ENCODE results near the gene MYO6.
"Not testable (repeated sequence)": the region's sequence is repeated elsewhere in the genome, so short reads cannot be mapped to it uniquely, and the experiment has no call there.

MYO6 gene

DNA sequence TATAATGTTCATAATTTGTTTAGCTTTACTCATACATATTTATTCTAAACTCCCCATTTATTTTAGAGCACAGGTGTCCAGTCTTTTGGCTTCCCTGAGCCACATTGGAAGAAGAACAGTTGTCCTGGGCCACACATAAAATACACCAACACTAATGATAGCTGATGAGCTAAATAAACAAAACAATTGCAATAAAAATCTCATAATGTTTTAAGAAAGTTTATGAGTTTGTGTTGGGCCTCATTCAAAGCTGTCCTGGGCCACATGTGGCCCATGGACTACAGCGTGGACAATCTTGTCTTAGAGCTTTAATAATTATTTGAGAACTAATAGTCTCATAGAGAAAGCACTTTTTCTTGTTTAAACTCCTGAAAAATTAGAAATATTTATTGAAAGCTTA is 131.3 kb downstream of the MYO6 start:
- DNase-seq (ENCODE audit: low read depth in 2 of 2, low spot score in 1 of 2): no peak

DNA sequence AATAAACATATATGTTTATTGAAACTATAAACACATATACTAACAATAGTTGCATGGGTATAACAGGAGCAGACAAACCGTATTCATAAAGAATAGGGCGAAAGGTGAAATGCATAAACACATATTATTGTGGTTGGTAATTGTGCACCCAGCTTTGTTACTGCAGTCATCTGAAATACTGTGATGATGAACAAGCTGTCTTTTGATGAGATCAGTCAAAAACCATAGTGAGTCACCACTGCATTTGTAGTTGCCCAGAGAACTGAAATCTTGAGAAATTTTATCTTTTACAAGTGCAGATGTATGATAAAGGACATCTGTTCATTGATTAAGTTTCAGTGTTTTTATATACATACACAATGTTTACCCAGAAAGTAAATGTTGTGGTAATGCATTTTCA is 133.7 kb downstream of the MYO6 start:
- DNase-seq (ENCODE audit: low read depth in 2 of 2, low spot score in 1 of 2): no peak

DNA sequence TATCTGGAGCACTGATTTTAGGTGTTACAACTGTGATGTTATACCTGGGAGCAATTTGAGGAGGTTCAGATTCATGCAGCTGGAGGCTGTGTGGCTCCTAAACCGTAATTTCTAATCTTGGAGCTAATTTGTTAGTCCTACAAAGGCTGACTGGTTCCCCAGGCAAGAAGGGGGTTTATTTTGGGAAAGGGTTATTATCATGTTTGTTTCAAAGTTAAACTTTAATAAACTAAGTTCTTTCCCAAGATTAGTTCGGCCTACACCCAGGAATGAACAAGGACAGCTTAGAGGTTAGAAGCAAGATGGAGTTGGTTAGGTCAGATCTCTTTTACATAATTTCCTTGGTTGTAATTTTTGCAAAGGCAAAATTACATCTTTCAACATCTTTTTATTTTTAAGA is 135.8 kb downstream of the MYO6 start:
- no peak for DNase-seq (ENCODE audit: low read depth in 2 of 2, low spot score in 1 of 2)

DNA sequence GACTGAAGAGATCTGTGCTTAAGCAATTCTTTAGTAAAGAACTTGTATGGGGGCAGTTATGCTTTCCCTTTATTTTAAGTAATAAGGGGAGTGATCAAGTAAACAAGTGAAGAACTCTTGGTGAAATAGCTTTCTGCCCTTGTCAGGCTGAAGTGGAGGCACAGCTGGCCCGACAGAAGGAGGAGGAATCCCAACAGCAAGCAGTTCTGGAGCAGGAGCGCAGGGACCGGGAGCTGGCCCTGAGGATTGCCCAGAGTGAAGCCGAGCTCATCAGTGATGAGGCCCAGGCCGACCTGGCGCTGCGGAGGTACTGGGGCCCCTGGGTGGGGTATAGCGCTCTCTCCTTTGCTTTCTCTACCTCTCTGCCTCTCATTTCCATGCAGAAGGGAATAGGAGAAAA is 143.3 kb downstream of the MYO6 start:
- DNase-seq (ENCODE audit: low read depth in 2 of 2, low spot score in 1 of 2): no peak

DNA sequence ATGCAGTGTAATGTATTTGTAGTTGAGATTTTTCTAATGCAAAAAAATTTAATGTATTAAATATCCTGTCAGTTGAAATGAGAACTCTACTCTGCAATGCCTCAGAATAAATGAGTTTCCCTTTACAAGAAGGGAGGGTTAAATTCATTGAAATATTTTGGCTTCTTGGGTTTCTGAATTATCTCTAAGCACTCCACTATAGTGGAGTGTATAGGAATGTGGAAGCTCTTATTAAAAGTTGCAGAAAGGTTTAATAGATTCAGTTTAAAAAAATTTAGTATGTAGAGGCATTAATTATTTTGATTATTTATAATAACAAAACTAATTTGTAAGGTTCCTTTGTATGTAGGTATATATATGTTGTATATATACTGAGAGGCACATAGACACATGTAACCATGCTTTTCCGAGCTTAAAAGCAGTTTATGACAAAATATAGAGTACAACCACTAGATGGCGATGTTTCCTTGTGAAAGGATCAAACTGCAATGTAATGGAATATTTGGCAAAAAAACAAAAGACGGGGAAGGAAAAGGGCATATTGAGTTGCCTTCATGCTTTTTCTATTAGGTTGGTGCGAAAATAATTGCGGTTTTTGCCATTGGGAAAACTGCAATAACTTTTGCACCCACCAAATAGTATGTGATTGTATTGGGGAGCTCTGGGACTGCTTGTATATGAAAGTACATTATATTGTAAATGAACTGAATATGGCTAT is 144.2 kb downstream of the MYO6 start:
- no peak for DNase-seq (ENCODE audit: low read depth in 2 of 2, low spot score in 1 of 2)

DNA sequence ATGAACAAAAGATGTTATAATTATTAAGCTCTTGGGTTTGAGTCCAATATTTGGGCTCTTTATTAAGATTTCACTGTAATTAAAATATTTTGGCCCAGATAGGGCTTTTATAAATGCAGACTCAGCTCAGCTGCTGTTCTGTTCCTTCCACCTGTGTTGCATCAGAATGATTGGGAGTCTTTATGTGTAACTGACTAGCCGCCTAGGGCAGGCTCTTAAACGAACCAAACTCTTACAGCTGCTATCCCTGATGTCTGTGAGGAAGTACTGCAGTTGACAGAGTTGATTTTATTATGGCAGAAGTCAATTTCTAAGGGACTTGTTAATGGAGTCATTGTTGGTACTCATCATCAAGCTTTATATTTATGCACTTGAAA is 144.7 kb downstream of the MYO6 start:
- DNase-seq (ENCODE audit: low read depth in 2 of 2, low spot score in 1 of 2): no peak

DNA sequence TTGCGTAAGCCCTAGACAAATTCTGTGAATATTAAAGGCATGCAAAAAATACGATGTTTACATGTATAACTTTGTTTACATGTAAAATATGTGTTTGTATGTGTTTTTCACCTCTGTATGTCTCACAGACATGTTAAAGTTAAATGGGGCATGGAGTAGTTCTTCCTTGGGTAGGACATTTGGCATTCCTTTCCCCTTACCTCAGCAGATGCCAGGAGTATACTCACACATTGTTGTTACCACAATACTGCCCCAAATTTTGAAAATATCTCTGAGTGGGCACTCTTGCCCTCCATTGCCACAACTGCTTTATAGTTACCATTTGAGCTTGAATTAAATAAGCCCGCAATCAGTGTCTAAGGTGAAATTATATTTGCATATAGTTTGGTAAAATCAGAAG is 147.5 kb downstream of the MYO6 start:
- DNase-seq (ENCODE audit: low read depth in 2 of 2, low spot score in 1 of 2): no peak

DNA sequence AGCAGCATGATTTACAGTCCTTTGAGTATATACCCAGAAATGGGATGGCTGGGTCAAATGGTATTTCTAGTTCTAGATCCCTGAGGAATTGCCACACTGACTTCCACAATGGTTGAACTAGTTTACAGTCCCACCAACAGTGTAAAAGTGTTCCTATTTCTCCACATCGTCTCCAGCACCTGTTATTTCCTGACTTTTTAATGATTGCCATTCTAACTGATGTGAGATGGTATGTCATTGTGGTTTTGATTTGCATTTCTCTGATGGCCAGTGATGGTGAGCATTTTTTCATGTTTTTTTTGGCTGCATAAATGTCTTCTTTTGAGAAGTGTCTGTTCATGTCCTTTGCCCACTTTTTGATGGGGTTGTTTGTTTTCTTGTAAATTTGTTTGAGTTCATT is 151.2 kb downstream of the MYO6 start:
- not testable (repeated sequence) for DNase-seq (ENCODE audit: low read depth in 2 of 2, low spot score in 1 of 2)

DNA sequence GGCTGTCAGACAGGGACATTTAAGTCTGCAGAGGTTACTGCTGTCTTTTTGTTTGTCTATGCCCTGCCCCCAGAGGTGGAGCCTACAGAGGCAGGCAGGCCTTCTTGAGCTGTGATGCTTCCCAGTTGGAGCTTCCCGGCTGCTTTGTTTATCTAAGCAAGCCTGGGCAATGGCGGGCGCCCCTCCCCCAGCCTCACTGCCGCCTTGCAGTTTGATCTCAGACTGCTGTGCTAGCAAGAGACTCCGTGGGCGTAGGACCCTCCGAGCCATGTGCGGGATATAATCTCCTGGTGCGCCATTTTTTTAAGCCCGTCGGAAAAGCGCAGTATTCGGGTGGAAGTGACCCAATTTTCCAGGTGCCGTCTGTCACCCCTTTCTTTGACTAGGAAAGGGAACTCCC is 156.1 kb downstream of the MYO6 start:
- not testable (repeated sequence) for DNase-seq (ENCODE audit: low read depth in 2 of 2, low spot score in 1 of 2)

DNA sequence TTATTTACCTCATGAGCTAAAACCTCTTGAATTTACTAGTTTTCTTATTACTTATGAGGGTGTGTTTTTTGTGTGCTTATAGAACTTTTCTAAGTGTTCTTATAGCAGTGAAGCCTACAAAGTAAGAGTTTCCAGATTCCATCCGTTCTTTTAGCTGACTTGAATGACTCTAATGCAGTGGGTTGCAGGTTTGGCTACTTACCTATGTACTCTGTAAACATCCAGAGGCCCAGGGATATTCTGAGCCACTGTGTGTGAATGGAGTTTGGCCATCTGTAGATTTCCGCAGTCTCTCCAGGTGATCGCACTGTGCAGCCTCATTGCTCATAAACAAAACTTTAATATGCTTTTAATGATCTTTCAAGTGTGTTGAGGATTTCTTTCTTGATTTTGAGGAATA is 157.8 kb downstream of the MYO6 start:
- no peak for DNase-seq (ENCODE audit: low read depth in 2 of 2, low spot score in 1 of 2)

DNA sequence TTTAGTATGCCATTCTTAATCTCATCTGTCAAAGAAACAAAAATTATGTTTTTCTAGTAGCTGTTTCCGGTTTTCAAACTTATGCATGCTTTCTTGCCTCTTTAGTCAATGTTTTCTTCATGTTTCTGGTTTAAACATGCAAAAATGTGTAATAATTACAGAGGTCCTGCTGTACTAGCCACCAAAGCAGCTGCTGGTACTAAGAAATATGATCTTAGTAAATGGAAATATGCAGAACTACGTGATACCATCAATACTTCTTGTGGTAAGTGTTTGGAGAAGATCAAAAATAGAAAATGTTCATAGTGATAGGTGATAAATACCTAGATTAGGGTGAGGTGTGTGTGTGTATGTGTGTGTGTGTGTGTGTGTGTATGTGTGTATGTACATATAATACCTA is 158.4 kb downstream of the MYO6 start:
- DNase-seq (ENCODE audit: low read depth in 2 of 2, low spot score in 1 of 2): no peak

DNA sequence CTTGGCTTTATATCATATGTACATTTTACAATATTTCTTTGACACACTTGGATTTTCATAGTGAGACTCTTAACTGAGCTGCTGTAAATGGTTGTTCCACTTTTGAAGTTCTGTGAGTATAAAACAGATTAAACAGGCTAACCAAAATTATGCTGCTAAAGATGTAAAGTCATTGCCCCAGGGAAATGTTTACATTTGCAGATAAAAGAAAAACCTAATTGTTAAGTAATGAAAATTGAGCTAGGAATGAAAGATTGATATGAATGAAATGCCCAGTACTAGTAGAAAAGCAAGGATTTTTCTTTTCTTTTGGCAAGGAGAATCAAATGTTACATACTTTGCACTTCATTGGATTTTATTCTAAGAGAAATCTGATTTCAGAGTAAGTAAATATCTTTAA is 164.0 kb downstream of the MYO6 start:
- no peak for DNase-seq (ENCODE audit: low read depth in 2 of 2, low spot score in 1 of 2)

DNA sequence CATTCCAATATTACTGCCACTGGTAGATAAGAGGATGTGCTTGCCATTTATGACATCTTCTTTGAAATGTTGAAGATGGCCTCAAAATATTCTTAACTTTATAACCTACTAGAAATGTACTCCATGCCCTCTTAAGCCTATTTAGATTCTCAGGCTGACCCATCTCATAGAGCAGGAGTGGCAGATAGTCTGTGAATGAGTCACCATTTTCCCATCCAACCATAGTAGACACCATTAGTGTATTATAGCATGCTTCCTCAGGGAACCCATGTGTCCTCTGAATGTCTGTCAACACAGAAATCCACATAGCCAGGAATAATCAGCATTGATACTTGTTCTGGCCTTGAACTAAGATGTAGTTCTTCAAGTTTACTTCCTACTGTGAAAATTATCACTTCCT is 173.2 kb downstream of the MYO6 start:
- DNase-seq (ENCODE audit: low read depth in 2 of 2, low spot score in 1 of 2): no peak

DNA sequence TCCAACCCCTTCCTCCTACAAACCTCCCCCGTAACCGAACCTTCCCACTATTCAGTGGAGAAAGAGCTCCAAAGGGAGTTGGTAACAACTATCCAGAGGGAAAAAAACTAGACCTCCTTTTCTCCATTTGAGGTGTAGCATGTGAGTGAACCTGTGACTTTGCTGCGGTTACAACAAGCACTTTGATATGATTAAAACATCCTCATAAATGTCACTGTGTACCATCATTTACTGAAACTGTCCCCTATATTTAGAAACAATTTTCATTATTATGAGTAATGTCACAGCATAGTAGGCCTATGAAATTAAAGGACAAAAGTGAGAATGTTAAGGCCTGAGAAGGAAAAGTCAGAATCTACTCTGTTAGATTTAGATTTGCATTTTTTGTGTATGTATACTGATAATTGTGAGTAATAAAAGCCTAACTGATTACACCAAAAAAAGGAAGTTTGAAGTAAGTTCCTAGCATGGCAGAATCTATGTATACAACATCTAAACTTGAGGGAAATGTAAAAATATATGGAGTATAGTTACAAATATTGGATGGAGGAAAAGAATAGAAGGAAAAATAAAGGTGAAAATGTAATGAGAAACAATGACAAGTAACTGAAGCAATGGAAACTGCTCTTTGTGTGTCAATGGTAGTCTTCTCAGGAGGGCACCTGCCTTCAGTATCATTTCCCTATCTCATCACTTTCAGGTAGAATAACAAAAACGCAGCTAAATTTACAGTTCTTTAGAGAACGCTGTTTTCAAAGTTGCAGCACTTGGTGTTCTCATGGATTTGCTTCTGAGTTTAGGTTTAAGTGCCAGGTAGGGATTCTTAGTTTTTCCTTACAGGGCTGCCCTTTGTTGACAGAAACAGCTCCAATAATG is 177.5 kb downstream of the MYO6 start:
- DNase-seq (ENCODE audit: low read depth in 2 of 2, low spot score in 1 of 2): no peak

DNA sequence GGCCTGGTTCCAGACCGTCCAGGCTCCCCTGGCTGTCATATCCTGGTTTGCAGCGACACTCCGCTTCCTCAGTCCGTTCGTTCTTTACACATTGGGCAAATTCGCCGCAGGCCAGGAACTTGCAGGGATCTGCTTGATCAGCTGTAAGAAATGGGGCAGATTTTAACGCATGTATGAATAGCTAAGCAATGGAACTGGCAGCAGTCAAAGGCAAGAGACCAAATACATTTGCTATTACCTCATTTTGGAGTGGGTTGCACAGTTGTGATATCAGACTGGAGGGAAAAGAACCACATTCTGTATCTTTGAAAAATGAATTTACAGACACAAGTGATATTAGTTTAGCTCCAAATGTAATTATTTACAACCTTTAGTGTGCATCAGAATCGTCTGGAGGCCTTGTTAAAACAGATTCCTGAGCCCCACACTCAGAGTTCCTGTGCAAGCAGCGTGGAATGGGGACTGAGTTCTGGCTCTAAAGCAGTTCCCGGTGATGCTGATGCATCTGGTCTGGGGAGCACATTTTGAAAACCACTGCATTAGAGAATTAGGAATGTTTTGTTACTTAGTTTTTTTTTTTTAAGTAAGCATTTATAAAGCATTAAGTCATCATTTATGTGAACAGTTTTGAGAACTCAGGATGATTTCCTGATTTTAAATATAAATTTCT is 182.1 kb downstream of the MYO6 start:
- no peak for DNase-seq (ENCODE audit: low read depth in 2 of 2, low spot score in 1 of 2)

DNA sequence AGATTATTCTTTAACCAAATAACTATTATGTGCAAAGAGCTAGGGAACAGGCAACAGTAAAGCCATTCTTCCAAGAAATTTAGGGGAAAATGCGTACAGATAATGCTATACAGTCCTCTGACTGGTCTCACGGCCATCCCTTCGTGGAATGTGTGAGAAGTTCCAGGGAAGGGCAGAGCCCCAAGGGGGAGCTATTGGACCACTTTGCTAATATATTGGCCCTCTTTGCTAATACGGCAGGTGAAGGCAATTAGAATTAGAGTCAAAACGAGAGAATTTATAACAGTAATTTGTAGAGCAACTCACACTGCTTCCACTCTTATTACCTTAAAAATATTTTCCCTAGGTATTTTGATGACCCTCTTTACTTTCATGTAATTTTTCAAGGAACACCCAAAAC is 183.0 kb downstream of the MYO6 start:
- no peak for DNase-seq (ENCODE audit: low read depth in 2 of 2, low spot score in 1 of 2)

DNA sequence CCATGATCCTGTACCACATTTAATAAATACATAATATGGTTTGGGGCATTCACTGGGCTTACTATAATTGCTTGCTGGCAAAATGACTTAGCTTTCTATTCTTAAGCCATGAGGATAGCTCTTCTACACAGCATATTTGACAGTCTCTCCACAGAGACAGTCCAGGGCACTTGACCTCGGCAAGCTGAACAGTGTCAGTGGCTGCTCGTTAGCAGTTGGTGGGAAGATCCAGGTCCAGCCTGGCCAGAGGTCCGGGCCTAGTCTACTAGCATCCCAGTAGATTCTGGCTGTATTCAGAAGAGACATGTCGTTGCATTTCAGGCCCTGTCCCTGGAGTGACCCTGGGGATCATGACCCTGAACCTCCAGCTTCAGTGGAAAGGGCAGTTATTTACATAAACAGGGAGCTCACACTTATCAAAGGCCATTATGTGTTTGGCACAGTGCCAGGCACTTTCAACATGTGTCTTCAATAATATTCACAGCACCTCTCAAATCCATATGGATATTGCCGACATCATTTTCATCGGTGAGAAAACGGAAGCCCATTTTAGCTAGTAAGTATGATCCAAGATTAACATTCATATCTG is 184.4 kb downstream of the MYO6 start:
- no peak for DNase-seq (ENCODE audit: low read depth in 2 of 2, low spot score in 1 of 2)

DNA sequence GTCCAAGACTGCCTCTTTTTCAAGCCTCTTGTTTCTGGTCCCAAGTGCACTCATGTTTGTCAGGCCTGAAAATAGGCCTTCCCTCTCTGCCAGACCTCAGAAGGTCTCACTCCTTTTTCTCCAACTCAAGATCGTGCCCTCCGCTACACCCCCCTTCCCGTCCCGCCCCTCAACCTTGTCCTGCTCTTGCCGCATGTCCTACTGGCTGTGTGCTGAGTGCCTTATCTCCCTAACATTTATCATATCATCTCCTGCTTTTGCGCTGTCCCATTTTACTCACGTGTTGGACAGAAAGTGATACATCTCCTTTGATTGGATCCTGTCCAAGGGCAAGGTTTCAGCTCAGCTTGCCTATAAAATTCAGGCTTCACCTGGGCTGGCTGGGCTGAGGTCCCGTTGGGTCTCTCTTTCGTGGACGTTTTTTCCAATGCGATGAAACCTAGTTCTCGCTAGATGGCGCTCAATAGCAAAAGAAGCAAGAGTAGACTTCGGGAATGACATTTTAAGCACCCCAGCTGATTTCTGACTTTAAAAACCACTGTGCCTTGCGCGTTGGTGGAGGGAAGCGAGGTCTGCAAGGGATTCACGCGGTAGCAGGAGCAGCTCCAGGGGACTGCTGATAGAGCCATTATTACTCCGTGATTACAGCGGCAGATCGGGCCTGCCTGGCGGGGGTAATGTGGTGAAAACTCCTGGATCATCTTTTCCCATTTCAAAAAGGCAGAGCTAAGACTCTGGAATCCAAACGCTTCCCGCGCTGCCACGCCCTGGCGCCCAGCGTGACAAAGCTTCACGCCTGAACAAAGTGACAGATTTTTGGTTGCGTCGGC is 185.8 kb downstream of the MYO6 start:
- DNase-seq (ENCODE audit: low read depth in 2 of 2, low spot score in 1 of 2): no peak

DNA sequence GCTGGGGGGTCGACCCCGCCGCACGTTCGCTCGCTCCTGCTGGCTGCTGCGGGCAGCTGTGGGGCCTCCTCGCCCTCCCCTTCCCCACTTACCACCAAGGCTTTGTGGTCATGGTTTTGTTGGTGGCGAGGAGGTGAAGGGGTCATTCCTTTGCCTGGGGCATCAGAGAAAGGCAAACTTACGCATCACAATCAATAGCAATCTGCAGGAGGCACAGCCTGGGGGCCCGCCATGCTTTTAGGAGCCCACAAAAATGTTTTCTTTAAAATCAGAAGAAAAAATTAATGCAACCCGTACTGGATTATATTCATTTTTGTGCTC is 186.4 kb downstream of the MYO6 start:
- no peak for DNase-seq (ENCODE audit: low read depth in 2 of 2, low spot score in 1 of 2)

DNA sequence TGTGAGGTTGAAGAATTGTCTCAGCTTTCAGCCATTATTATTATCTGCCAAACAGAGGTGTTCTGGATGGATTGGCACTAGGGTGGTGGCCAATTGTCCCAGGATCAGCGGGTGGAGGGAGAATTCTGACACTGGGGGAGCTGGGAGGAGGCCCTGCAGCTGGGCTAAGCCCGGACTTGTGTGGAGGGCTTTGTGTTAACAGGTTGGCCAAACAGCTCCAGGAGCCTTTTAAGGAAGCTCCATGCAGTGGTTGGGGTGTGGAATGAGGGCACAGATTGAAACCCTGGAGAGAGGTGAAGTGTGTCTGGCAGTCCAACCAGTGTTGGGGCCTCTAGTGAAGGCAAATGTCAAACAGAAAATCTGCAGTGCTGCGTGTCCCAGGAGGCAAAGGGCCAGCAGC is 187.6 kb downstream of the MYO6 start:
- no peak for DNase-seq (ENCODE audit: low read depth in 2 of 2, low spot score in 1 of 2)

DNA sequence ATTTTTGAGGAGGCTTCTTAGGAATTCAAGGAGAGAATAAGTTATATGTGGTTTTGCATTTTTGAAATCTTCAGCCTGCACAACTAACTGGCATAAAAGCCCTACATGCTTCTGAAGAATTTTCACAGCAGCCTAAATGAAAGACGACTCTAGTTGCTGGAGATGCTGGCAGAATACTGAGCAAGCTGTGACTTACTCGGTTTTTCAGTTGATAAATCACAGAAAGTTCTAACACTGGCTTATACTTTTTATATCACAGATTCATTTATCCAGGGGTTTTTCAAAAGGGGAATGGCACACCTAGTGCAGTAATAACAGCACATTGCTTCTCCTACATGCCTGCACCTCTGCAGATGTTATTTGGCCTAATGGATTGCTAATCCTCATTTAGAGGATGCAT is 188.8 kb downstream of the MYO6 start:
- no peak for DNase-seq (ENCODE audit: low read depth in 2 of 2, low spot score in 1 of 2)

Data from stimulated activated CD8-positive, alpha-beta memory T cell treated with anti-CD3 and anti-CD28 coated beads, Interleukin-4, amount 100 ng/mL, for 1 hour (primary cell).